NCI-H748 (cell line): ENCODE measurements around the gene PLAGL1.
A peak's percentile ranks its signal among the peaks of the same experiment; 100 is the strongest.
"Not testable (repeated sequence)": the region's sequence is repeated elsewhere in the genome, so short reads cannot be mapped to it uniquely, and the experiment has no call there.

ENCODE experiments used
- DNase-seq: peaks from one replicate; lab custom pipeline; 2025; ENCODE audit not compliant: unreplicated experiment; lab: John Stamatoyannopoulos, UW

Gene PLAGL1

GRCh38 chr6:143941852-143942627 lies 66.0 kb downstream of the PLAGL1 start:
- peak; percentile 81 for DNase-seq

- DNase-seq = peak; percentile 47
These were observed 68.0 kb downstream of the PLAGL1 start for GRCh38 chr6:143940011-143940597.

DNA sequence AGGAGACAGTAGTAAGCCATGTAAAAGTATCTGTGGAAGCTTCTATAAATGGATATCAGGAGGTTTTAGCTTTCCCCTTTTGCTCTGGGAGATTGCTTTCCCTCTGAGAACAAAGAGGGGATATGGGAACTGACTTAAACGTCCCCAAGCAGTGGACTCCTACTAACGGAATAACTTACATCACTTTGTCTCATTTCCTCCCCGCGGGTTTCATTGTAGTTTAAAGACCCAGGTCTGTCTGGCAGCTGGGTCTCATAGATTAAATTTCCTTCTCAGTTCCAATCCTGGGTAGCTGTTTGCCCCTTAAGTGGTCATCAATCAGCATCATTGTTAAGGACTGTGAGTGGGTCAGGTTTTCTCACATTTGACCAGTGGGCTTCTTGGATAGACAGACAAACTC lies 68.7 kb downstream of the PLAGL1 start:
- no peak for DNase-seq

DNA sequence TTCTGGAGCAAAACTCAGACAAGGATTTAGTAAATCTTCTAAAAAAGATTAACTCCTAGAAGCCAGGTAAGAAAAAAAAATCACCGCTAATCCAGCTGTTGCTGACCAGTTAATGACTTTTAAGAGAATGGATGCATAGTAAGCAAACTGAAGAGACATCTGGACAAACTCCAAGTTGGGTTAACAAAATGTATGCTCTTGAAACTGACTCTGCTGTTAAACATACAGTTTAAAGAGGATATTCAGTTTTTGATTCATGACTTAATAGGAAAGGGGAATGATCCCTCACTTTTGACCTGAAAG lies 70.4 kb downstream of the PLAGL1 start:
- DNase-seq = no peak

- no peak for DNase-seq
These were observed 71.0 kb downstream of the PLAGL1 start for GRCh38 chr6:143936778-143937667.

GRCh38 chr6:143936347-143936746 lies 71.7 kb downstream of the PLAGL1 start:
- DNase-seq = no peak

GRCh38 chr6:143934867-143935266 lies 73.2 kb downstream of the PLAGL1 start:
- DNase-seq = no peak

DNA sequence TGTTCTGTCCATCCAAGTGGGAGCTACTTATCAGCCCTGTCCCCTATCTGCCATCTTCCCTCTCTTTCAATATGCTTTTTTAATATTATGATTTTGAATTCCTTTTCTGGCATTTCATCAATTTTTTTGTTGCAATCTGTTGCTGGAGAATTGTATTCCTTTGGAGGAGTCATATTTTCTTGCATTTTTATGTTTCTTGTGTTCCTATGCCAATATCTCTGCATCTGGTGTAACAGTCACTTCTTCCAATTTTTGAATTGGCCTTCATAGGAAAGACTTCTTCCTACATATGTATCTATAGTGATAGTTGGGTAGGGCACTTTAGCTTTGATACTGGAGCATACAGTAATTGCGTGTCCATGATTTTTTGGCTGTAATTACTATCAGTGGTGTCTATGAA lies 73.7 kb downstream of the PLAGL1 start:
- no peak for DNase-seq

GRCh38 chr6:143929975-143930374 lies 78.1 kb downstream of the PLAGL1 start:
- DNase-seq = no peak

- no peak for DNase-seq
These were observed 79.2 kb downstream of the PLAGL1 start for GRCh38 chr6:143928853-143929252.

- DNase-seq = not testable (repeated sequence)
These were observed 91.0 kb downstream of the PLAGL1 start for GRCh38 chr6:143917026-143917425.

GRCh38 chr6:143912671-143913070 lies 95.4 kb downstream of the PLAGL1 start:
- DNase-seq = no peak

GRCh38 chr6:143911028-143911427 lies 97.0 kb downstream of the PLAGL1 start:
- DNase-seq = no peak

- DNase-seq = no peak
These were observed 105.2 kb downstream of the PLAGL1 start for GRCh38 chr6:143902827-143903226.

GRCh38 chr6:143901885-143902750 lies 105.9 kb downstream of the PLAGL1 start:
- DNase-seq = no peak

- DNase-seq = no peak
These were observed 107.7 kb downstream of the PLAGL1 start for GRCh38 chr6:143900358-143900757.

GRCh38 chr6:143896126-143896860 lies 111.8 kb downstream of the PLAGL1 start:
- DNase-seq = peak; percentile 36

GRCh38 chr6:143894655-143895054 lies 113.4 kb downstream of the PLAGL1 start:
- no peak for DNase-seq
